Ishikawa (cell line): ENCODE results near the gene PID1.

Experiments
- CEBPB ChIP-seq: IDR thresholded peaks from 2 replicates; pipeline ENCODE4 v1.6.1; 2012
- CREB1 ChIP-seq: IDR thresholded peaks from 2 replicates; pipeline ENCODE4 v1.6.1; 2012; ENCODE audit warnings: low read depth
- EGR1 ChIP-seq: IDR thresholded peaks from 2 replicates; pipeline ENCODE4 v1.6.1; 2012
- EP300 ChIP-seq: IDR thresholded peaks from 2 replicates; pipeline ENCODE4 v1.6.1; 2012; ENCODE audit warnings: borderline replicate concordance
- FOXM1 ChIP-seq: IDR thresholded peaks from 2 replicates; pipeline ENCODE4 v1.6.1; 2012; ENCODE audit warnings: low read depth, borderline replicate concordance
- RAD21 ChIP-seq: IDR thresholded peaks from 2 replicates; pipeline ENCODE4 v1.6.1; 2012; ENCODE audit warnings: low read depth
- TAF1 ChIP-seq: IDR thresholded peaks from 2 replicates; pipeline ENCODE4 v1.6.1; 2012; ENCODE audit warnings: low read depth, mild to moderate bottlenecking
- TCF12 ChIP-seq: IDR thresholded peaks from 2 replicates; pipeline ENCODE4 v1.6.1; 2012; ENCODE audit warnings: low read depth
- TEAD4 ChIP-seq: IDR thresholded peaks from 2 replicates; pipeline ENCODE4 v1.6.1; 2012
- YY1 ChIP-seq: IDR thresholded peaks from 2 replicates; pipeline ENCODE4 v1.6.1; 2012; ENCODE audit warnings: low read depth
- ZBTB7A ChIP-seq: IDR thresholded peaks from 2 replicates; pipeline ENCODE4 v1.6.1; 2012; ENCODE audit warnings: low read depth
- TF ChIP-seq, protein P1 (sequence below): IDR thresholded peaks from 2 replicates; pipeline ENCODE4 v1.6.1; 2012
- TF ChIP-seq, protein P2 (sequence below): IDR thresholded peaks from 2 replicates; pipeline ENCODE4 v1.6.1; 2012; ENCODE audit warnings: low read depth, mild to moderate bottlenecking

DNA sequence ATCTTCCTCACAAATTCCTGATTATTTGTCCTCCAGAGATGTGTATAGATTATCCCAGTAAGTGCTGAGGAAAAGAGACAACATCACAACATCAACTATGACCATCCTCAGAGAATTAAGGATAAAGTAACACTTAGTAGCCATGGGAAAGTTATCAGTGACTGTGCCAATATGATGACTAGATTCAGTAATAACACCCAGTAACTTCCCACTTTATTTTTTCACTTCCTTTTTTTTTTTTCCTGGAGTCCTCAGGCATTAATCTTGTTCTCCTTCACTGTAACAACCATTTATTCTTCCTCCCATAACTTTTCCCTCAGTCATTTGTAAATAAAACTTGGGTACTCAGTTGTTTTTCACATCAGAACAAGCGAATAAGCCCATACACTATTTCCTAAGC, 16.7 kb upstream of the PID1 start:
- no peak for TF ChIP-seq FOXM1
- TF ChIP-seq, protein P1, sequence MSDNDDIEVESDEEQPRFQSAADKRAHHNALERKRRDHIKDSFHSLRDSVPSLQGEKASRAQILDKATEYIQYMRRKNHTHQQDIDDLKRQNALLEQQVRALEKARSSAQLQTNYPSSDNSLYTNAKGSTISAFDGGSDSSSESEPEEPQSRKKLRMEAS, result no peak
- TF ChIP-seq TEAD4, result no peak
- no peak for TF ChIP-seq CEBPB
- no peak for TF ChIP-seq TAF1
- TF ChIP-seq ZBTB7A, result no peak
- TF ChIP-seq TCF12, result no peak
- TF ChIP-seq, protein P2, sequence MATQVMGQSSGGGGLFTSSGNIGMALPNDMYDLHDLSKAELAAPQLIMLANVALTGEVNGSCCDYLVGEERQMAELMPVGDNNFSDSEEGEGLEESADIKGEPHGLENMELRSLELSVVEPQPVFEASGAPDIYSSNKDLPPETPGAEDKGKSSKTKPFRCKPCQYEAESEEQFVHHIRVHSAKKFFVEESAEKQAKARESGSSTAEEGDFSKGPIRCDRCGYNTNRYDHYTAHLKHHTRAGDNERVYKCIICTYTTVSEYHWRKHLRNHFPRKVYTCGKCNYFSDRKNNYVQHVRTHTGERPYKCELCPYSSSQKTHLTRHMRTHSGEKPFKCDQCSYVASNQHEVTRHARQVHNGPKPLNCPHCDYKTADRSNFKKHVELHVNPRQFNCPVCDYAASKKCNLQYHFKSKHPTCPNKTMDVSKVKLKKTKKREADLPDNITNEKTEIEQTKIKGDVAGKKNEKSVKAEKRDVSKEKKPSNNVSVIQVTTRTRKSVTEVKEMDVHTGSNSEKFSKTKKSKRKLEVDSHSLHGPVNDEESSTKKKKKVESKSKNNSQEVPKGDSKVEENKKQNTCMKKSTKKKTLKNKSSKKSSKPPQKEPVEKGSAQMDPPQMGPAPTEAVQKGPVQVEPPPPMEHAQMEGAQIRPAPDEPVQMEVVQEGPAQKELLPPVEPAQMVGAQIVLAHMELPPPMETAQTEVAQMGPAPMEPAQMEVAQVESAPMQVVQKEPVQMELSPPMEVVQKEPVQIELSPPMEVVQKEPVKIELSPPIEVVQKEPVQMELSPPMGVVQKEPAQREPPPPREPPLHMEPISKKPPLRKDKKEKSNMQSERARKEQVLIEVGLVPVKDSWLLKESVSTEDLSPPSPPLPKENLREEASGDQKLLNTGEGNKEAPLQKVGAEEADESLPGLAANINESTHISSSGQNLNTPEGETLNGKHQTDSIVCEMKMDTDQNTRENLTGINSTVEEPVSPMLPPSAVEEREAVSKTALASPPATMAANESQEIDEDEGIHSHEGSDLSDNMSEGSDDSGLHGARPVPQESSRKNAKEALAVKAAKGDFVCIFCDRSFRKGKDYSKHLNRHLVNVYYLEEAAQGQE, result no peak
- no peak for TF ChIP-seq YY1
- no peak for TF ChIP-seq RAD21
- no peak for TF ChIP-seq CREB1
- no peak for TF ChIP-seq EP300
- TF ChIP-seq EGR1, result no peak
